Spleen (tissue), 7 donors: ENCODE measurements around the gene PPIA.
"Not testable (repeated sequence)": the region's sequence is repeated elsewhere in the genome, so short reads cannot be mapped to it uniquely, and the experiment has no call there.

ENCODE experiments used
- POLR2AphosphoS5 ChIP-seq, 3 donors: sonication (generic); formaldehyde crosslinking; IDR thresholded peaks; one replicate each; pipeline ENCODE4 v1.5.1; 2017; ENCODE audit warnings: antibody characterized with exemption in 3 of 3
- TF ChIP-seq, protein P1 (sequence below), 11 experiments: fragments of 200-600 bp in 7 of 11; fragments of 450-650 bp in 4 of 11; sonication (generic) in 4 of 11; IDR thresholded peaks in 8 of 11; conservative IDR thresholded peaks in 3 of 11; 1 replicate in 7 of 11; 2 replicates in 4 of 11; pipeline versions ENCODE4 v1.4.0 to v1.8.0; 2016 to 2021; ENCODE audit warnings: antibody characterized with exemption in 11 of 11, inconsistent platforms in 4 of 11, mild to moderate bottlenecking in 1 of 11
- donor health status: DM: no; HTN: no; CAD: no; lungs with moderate emphysema.
- donor health status: DM: no; HTN: no; CAD: no.
- donor health status: DM: no; HTN: no; CAD: no.

DNA sequence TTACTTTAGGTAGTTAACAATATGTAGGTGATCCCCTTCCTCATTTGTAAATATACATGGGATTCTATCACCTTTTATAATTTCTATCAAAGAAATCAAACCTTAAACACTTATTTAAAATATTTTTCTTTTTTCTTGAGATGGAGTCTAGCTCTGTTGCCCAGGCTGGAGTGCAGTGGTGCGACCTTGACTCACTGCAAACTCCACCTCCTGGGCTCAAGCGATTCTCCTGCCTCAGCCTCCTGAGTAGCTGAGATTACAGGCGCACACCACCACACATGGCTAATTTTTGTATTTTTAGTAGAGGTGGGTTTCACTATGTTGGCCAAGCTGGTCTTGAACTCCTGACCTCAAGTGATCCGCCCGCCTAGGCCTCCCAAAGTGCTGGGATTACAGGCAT lies 47.0 kb downstream of the PPIA start:
- TF ChIP-seq, protein P1, sequence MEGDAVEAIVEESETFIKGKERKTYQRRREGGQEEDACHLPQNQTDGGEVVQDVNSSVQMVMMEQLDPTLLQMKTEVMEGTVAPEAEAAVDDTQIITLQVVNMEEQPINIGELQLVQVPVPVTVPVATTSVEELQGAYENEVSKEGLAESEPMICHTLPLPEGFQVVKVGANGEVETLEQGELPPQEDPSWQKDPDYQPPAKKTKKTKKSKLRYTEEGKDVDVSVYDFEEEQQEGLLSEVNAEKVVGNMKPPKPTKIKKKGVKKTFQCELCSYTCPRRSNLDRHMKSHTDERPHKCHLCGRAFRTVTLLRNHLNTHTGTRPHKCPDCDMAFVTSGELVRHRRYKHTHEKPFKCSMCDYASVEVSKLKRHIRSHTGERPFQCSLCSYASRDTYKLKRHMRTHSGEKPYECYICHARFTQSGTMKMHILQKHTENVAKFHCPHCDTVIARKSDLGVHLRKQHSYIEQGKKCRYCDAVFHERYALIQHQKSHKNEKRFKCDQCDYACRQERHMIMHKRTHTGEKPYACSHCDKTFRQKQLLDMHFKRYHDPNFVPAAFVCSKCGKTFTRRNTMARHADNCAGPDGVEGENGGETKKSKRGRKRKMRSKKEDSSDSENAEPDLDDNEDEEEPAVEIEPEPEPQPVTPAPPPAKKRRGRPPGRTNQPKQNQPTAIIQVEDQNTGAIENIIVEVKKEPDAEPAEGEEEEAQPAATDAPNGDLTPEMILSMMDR (IDR thresholded peaks at IDR 0.05 in 8 of 11, conservative IDR thresholded peaks at IDR 0.05 in 3 of 11) = not testable (repeated sequence)
- not testable (repeated sequence) for TF ChIP-seq POLR2AphosphoS5 (IDR thresholded peaks at IDR 0.05)
